GM18868 (cell line): ENCODE data around the gene PIK3R2.

Source experiments
- ATAC-seq: cut with Tn5 transposase; IDR thresholded peaks from one replicate; pipeline ENCODE4 v1.9.1; 2021; ENCODE audit warnings: mild to moderate bottlenecking, moderate library complexity; ENCODE audit not compliant: unreplicated experiment

PIK3R2 gene

GRCh38 chr19:18170714-18171255 lies 17.8 kb downstream of the PIK3R2 start:
- ATAC-seq, result no peak

GRCh38 chr19:18171605-18172327 lies 18.8 kb downstream of the PIK3R2 start:
- ATAC-seq, result no peak

- no peak for ATAC-seq
Observed at GRCh38 chr19:18172331-18173053, 19.5 kb downstream of the PIK3R2 start.

GRCh38 chr19:18173054-18173571 lies 20.1 kb downstream of the PIK3R2 start:
- no peak for ATAC-seq

DNA sequence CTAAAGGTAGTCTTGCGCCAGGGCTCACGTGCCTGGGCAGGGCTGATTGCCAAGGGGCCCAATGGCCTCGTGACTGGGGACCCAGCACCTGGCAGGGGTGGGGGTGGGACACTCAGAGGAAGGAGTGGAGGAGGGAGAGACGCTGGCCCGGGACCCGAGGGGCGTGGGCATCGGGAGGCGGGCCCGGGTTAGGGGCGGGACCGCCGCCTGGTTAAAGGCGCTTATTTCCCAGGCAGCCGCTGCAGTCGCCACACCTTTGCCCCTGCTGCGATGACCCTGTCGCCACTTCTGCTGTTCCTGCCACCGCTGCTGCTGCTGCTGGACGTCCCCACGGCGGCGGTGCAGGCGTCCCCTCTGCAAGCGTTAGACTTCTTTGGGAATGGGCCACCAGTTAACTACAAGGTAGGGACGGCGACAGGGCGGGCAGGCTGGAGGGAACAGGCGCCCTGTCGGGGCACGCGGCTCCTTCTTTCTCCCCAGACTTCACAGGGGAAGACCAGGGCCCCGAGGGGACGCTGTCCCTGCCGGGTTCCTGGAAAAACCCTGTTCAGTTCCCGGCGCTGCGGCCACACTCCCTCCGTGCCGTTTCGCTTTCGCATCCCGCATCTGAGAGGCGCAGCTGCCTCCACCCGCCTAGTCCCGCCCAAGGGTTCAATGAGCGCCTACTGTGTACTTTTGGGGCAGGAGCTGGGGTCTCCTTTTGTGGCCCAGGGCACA lies 20.8 kb downstream of the PIK3R2 start, which contains the start of gene IFI30:
Gene IFI30 (plus strand): TSS at position 242 of the 717 bp plus-strand sequence. CDS start 29 bp downstream, at position 271.
- peak; percentile 49 for ATAC-seq

DNA sequence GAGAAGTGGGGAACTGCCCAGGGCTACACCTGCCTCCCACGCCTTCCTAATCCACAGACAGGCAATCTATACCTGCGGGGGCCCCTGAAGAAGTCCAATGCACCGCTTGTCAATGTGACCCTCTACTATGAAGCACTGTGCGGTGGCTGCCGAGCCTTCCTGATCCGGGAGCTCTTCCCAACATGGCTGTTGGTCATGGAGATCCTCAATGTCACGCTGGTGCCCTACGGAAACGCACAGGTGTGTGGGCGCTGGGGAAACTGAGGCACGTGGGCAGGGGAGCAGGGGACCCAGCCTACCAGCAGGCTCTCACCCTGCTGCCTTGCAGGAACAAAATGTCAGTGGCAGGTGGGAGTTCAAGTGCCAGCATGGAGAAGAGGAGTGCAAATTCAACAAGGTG lies 22.0 kb downstream of the PIK3R2 start:
- ATAC-seq, result no peak

GRCh38 chr19:18176367-18177310 lies 23.7 kb downstream of the PIK3R2 start:
- ATAC-seq, result no peak

DNA sequence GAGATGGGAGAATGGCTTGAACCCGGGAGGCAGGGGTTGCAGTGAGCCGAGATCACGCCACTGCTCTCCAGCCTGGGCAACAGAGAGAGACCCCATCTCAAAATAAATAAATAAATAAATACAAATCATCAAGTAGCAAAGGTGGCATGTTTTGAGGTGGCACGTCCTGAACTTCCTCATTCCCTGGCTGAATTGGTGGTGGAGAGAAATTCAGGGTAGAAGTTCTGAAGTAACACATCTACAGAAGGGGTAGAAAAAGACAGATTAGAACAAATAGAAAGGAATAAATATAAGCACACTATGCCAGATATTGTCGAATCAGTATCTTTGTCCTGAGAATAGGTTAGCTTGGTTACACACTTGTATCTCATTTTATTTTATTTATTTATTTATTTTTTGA lies 27.0 kb downstream of the PIK3R2 start:
- ATAC-seq, result no peak

GRCh38 chr19:18183529-18183928 lies 30.6 kb downstream of the PIK3R2 start:
- ATAC-seq, result no peak

DNA sequence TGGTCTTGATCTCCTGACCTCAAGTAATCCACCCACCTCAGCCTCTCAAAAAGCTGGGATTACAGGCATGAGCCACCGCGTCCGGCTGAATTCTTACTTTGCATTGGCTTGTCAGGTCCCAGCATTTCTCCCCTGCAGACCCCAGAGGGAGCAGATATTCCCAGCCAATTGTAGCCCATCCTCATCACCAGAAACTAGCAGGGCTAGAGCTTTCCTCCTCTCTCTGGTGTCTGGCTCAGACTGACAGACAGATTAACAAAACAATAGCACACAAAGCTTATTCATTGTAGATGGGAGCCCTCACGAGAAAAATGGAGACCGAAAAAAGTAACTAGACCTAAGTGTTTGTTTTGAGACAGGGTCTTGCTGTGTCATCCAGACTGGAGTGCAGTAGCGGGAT lies 32.6 kb downstream of the PIK3R2 start:
- no peak for ATAC-seq

- no peak for ATAC-seq
Observed at GRCh38 chr19:18190278-18190677, 37.3 kb downstream of the PIK3R2 start.

GRCh38 chr19:18191640-18192062 lies 38.7 kb downstream of the PIK3R2 start:
- ATAC-seq, result no peak

GRCh38 chr19:18192673-18193387 lies 39.9 kb downstream of the PIK3R2 start, which contains the start of gene MPV17L2:
MPV17L2 (plus strand) TSS chr19:18193218; CDS start chr19:18193282, 64 bp downstream.
- ATAC-seq, result peak; percentile 86

GRCh38 chr19:18193388-18194180 lies 40.6 kb downstream of the PIK3R2 start:
- no peak for ATAC-seq

DNA sequence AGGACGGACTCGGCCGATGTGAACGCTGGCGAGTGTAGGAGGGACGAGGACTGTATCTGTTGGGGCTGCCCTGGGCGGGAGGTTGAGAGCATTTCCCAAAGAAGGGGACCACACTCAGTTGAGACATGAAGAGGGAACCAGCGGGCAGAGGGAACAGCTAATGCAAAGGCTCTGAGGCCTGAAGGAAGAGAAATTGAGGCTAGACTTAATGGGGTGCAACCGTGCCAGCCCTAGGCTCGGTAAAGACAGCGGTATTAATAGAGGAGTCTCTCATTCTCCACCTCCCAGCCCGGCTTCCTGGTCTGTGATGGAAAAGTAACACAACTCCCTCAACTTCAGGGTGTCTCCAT lies 41.2 kb downstream of the PIK3R2 start:
- ATAC-seq, result no peak

GRCh38 chr19:18194554-18195238 lies 41.7 kb downstream of the PIK3R2 start:
- no peak for ATAC-seq

DNA sequence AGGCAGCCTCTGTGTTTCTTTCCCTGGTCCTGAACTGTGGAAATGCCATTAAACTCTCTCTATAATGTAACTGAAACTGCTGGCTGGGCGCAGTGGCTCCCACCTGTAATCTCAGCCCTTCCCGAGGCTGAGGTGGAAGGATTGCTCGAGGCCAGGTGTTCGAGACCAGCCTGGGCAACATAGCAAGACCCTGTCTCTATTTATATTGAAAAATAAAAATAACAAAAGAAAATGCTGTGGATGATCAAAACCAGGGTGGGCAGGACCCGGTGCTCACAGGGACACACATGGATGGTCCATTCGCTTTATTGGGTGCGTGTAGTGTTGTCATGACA lies 43.5 kb downstream of the PIK3R2 start:
- ATAC-seq, result no peak

- ATAC-seq, result no peak
Observed at GRCh38 chr19:18197306-18197705, 44.3 kb downstream of the PIK3R2 start.
